AG09309 (cell line): ENCODE measurements around the gene FKBP1A.

Source experiments
- DNase-seq: peaks from one replicate; pipeline ENCODE4 v3.0.0-alpha.2; 2010; ENCODE audit warnings: low read depth
- H3K4me3 ChIP-seq: 2 replicates; pipeline ENCODE4 v1.5.1; 2011; ENCODE audit warnings: mild to moderate bottlenecking, low read depth, low read length, moderate library complexity; ENCODE audit not compliant: control insufficient read depth
- TF ChIP-seq, protein P1 (sequence below): IDR thresholded peaks from 2 replicates; pipeline ENCODE4 v1.5.1; 2011; ENCODE audit warnings: mild to moderate bottlenecking, low read depth, low read length, inconsistent platforms; ENCODE audit not compliant: insufficient read depth, control insufficient read depth; ENCODE audit errors: missing control alignments

FKBP1A gene

DNA sequence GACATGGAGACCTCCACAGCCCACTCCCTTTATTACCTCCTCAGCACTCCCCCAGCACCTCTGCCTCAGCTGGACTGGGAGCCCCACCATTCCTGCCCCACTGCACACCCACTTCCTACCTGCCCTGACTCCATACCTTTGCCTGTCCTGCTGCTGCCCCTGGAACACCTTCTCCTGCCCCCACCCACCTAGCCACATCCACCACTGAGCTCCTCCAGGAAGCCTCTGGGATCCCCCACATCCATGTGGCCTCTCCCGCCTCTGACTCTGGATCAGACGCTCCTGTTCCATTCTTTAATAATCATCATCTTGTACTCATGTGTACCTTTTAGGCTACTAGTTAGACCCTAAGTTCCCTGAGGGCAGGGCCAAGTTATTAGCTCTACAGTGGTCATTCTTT is 61.8 kb downstream of the FKBP1A start:
- H3K4me3 ChIP-seq, result no peak overlapping the region
- TF ChIP-seq, protein P1, sequence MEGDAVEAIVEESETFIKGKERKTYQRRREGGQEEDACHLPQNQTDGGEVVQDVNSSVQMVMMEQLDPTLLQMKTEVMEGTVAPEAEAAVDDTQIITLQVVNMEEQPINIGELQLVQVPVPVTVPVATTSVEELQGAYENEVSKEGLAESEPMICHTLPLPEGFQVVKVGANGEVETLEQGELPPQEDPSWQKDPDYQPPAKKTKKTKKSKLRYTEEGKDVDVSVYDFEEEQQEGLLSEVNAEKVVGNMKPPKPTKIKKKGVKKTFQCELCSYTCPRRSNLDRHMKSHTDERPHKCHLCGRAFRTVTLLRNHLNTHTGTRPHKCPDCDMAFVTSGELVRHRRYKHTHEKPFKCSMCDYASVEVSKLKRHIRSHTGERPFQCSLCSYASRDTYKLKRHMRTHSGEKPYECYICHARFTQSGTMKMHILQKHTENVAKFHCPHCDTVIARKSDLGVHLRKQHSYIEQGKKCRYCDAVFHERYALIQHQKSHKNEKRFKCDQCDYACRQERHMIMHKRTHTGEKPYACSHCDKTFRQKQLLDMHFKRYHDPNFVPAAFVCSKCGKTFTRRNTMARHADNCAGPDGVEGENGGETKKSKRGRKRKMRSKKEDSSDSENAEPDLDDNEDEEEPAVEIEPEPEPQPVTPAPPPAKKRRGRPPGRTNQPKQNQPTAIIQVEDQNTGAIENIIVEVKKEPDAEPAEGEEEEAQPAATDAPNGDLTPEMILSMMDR, result no peak
- no peak for DNase-seq

DNA sequence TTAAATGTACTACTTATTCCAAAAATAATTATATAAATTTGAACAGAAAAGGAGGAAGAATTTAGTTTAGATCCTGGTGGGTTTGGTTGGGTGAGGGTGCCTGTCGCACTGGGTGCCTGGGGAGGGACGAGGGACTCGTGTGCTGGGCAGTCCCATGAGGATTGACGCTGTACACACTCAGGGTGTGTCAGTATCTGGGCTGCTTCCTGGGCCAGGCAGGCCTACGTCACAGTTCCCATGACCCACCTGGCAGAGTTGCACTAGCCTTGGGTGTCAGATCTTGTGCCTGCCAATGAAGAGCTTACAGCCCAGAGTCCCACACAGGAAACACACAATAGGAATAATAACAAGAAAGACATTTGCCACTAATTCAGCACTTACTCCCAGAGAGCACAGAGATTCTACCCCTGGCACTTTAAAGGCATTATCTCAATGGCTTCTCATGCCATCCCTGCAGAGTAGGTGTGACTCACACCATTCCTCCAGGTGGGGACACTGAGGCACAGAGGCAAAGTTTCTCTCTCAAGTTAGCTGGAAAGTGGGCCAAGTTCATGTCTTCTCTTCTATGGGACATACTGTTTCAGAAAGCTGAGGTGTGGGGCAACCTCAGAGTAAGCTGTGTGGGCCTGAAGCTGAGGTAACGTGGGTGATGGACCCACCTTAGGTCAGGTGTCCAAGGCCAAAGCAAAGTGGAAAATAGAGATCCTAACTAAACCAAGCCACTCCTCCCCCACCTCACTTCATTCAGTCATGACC is 62.6 kb downstream of the FKBP1A start:
- TF ChIP-seq, protein P1, result no peak
- H3K4me3 ChIP-seq, result no peak overlapping the region
- no peak for DNase-seq

DNA sequence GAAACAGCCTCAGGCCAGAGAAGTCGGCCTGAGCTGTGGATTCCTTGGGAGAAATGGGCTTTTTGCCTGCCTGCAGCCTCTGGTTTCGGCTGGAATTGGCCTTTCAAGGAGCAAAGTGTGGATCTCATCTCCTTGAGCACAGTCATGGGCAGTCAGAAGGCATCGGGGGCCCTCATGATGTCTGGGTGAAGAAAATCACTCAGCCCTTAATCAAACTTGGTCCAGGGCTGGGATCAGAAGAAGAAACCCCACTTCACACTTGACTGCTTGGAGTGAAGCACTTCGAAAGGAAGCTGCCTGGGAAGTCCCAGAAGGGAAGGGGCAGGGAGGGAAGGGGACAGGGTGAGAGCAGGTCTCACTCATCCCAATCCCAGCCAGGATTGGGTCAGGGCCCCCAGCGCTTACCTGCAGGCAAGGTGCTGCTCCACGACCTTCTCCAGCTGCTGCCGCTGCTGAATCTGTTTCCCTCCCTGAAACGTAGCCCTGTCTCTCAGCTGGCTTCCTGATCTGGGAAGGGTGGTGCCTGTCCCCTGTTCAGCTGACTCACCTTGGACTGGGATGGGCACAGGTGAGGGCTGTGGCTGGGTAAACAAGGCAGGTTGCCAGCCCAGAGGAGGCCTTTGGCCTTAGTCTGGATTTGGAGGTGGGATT is 64.0 kb downstream of the FKBP1A start, which contains the start of gene SDCBP2:
SDCBP2 (minus strand) TSS at position 460 of the 651 bp plus-strand sequence. CDS start 8,723 bp downstream, outside the sequence.
- TF ChIP-seq, protein P1, result no peak
- no peak for DNase-seq

DNA sequence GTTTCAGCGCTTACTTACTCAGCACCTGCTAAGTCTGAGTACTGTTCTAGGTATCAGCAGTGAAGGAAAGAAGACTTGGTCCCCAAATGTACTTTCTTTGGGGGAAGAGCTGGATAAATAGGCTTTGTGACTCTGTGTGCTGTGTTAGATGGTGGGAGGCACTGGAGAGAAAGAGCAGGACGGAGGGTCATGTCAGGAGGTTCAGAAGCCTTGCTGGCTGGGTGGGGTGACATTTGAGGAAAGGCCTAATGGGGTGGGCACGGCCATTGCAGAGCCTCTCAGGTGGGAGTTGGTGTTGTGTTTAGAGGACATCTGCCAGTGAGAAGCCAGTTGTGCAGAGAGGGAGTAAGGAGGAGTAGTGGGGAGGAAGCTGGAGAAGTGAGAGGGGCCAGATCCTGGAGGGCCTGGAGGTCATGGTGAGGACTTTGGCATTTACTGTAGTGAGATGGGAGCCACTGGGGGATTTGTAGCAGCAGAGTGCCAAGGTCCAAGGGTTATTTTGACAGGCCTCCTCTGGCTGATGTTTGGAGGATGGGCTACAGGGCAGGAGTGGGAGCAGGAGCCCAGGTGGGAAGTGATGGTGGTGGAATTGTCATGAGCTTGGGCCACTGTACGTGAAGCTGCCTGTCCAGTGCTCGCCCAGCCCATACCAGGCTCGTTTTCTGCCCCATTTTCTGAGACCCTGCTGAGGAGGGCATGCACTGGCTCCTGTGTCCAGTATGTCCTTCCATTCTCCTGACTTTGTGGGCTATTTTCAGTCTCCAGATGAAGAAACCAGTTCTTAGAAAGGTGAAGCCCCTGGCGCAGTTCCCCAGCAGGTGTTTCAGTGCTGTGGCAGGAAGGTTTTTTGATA is 64.8 kb downstream of the FKBP1A start:
- no peak for DNase-seq

More for the DNA sequence above, 64.0 kb downstream of the FKBP1A start, which contains the start of gene SDCBP2:
- no peak within 1 kb of the TSS for H3K4me3 ChIP-seq

DNA sequence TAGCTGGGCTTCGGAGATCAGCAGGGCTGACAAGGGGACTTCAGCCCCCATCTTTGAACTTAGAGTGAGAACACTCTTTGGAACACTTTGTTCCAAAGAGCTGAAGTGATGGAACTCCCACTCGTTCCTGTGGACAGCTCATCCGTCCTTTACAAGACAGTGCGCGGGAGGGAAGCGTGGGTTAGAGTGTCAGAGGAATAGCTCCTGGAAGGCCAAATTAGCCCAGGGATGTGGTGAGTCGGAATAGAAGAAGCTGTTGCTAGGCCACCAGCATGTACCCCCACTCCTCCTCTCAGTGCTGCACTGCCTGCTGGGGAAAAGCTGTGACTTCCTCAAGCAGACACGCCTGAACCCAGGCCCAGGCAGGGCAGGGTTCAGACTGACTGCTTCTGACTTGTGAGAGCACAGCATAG is 65.6 kb downstream of the FKBP1A start:
- DNase-seq, result no peak
- TF ChIP-seq, protein P1, result no peak
- H3K4me3 ChIP-seq, result no peak overlapping the region

More for the DNA sequence above, 64.8 kb downstream of the FKBP1A start:
- TF ChIP-seq, protein P1, result no peak
- no peak overlapping the region for H3K4me3 ChIP-seq

DNA sequence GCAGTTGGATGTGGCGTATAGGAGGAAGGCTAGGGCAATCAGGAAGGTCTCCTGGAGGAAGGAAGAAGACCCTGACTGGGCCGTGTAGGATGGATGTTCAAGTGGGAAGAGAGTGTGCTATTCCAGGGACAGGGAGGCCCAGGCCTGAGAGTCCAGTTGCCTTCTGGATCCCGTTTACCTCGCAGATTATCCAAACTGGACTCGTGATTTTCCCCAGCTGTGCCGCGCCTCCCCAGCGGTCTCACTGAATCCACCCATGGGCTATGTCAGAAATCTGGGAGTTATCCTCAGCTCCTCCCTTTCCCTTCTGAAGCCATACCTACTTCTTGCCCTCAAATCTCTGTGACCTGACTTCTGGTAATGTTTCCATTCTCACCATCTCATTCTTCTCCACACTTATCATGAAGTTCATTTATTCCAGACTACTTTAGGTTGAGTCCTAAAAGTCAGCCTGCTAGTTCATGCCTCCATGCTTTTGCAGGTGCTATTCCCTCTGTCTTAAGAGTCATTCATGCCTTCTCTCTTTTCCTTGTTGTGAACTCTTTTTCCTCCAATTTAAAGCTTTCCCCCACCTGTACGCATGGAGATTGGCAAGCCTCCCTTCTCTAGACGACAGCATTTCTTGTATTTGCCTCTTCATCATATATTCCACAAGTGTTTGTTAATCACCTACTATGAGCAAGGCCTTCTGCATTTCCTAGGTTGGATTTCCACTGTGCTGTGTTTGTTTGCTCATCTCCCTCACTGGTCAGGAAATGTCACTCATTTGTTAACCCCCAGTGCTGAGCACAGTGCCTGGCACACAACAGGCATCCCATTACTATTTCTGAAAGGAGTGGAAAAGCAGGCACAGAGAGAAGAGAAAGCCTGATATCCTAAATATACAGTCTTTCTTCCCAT is 66.6 kb downstream of the FKBP1A start:
- peak overlapping the region; percentile 78 for H3K4me3 ChIP-seq
- DNase-seq, result no peak
- TF ChIP-seq, protein P1, result no peak
